Spleen (tissue), 11 donors: ENCODE results near the gene SIDT1. TPM values are rescaled to one million over a fixed set of nuclear protein-coding genes. Genes with fewer than 3 reads are reported as not detected.

Experiments used
- DNase-seq: peaks from one replicate; pipeline ENCODE4 v3.0.0-alpha.2; 2020
- H3K27ac ChIP-seq, 8 donors: fragments of 200-600 bp; sonication (generic) in 7 of 8; 1 replicate in 4 of 8; 2 replicates in 4 of 8; pipeline versions ENCODE4 v1.5.0 to v1.8.0; 2016 to 2021; ENCODE audit warnings: inconsistent platforms in 4 of 8, mild to moderate bottlenecking in 4 of 8, moderate library complexity in 1 of 8
- H3K27me3 ChIP-seq, 7 donors: fragments of 200-600 bp; sonication (generic) in 6 of 7; replicated peaks in 1 of 7; 1 replicate in 4 of 7; 2 replicates in 3 of 7; pipeline versions ENCODE4 v1.5.0 to v1.8.0; 2016 to 2021; ENCODE audit warnings: inconsistent platforms in 3 of 7, mild to moderate bottlenecking in 1 of 7
- H3K36me3 ChIP-seq, 6 donors: fragments of 200-600 bp; sonication (generic) in 5 of 6; 1 replicate in 4 of 6; 2 replicates in 2 of 6; pipeline versions ENCODE4 v1.5.0 to v1.8.0; 2016 to 2021; ENCODE audit warnings: inconsistent platforms in 2 of 6
- H3K4me1 ChIP-seq, 6 donors: fragments of 200-600 bp; sonication (generic) in 5 of 6; 1 replicate in 3 of 6; 2 replicates in 3 of 6; pipeline versions ENCODE4 v1.5.0 to v1.8.0; 2016 to 2021; ENCODE audit warnings: inconsistent platforms in 3 of 6
- H3K4me3 ChIP-seq, 8 donors: fragments of 200-600 bp; sonication (generic) in 7 of 8; 1 replicate in 4 of 8; 2 replicates in 4 of 8; pipeline versions ENCODE4 v1.5.0 to v1.8.0; 2016 to 2021; ENCODE audit warnings: inconsistent platforms in 4 of 8, mild to moderate bottlenecking in 4 of 8, moderate library complexity in 2 of 8
- H3K9me3 ChIP-seq, 8 donors: fragments of 200-600 bp; sonication (generic) in 7 of 8; 1 replicate in 4 of 8; 2 replicates in 4 of 8; pipeline versions ENCODE4 v1.5.0 to v1.8.0; 2016 to 2021; ENCODE audit warnings: inconsistent platforms in 4 of 8
- POLR2A ChIP-seq, 3 donors: fragments of 450-650 bp; IDR thresholded peaks; one replicate each; pipeline ENCODE4 v1.5.1; 2017; ENCODE audit warnings: antibody characterized with exemption in 3 of 3, mild to moderate bottlenecking in 1 of 3
- POLR2AphosphoS5 ChIP-seq, 3 donors: sonication (generic); formaldehyde crosslinking; IDR thresholded peaks; one replicate each; pipeline ENCODE4 v1.5.1; 2017; ENCODE audit warnings: antibody characterized with exemption in 3 of 3
- WGBS, 5 donors: extraction: QIAGEN DNeasy Blood & Tissue Kit in 3 of 5; methylation state at CpG; one replicate each; pipeline versions ENCODE4 v1.1.5 to v1.1.7; 2013 to 2018; 5-methylcytosine and 5-hydroxymethylcytosine counted together
- intact Hi-C: fragments of 100-400 bp; cut with DNase I; formaldehyde crosslinking; loops from one replicate; pipeline ENCODE4 v1.15.0; 2023; ENCODE audit warnings: low total_unique reads
- polyA plus RNA-seq, 3 donors: library from polyadenylated mRNA; stranded (reverse); fragments of 200-250 nt; gene quantifications; one replicate each; pipeline ENCODE4 v1.2.1, GENCODE V29; 2013
- total RNA-seq, 7 donors: library from RNA; depleted of rRNA in 3 of 7; stranded (reverse); fragments of >200 nt in 3 of 7; fragmentation: NEBNext Ultra II Directional in 4 of 7; extraction: Animal tissue kit (Norgen Biotek cat#: 25700) in 4 of 7; gene quantifications; one replicate each; pipeline versions ENCODE4 v1.1.0 to v1.2.1, GENCODE V29; 2016 to 2021
- TF ChIP-seq, protein P1 (sequence below), 11 experiments: fragments of 200-600 bp in 7 of 11; fragments of 450-650 bp in 4 of 11; sonication (generic) in 4 of 11; IDR thresholded peaks in 8 of 11; conservative IDR thresholded peaks in 3 of 11; 1 replicate in 7 of 11; 2 replicates in 4 of 11; pipeline versions ENCODE4 v1.4.0 to v1.8.0; 2016 to 2021; ENCODE audit warnings: antibody characterized with exemption in 11 of 11, inconsistent platforms in 4 of 11, mild to moderate bottlenecking in 1 of 11
- donor health status: healthy with polysubstance abuse.
- donor health status: DM: no; HTN: no; CAD: no; lungs with moderate emphysema.
- donor health status: DM: no; HTN: no; CAD: no.
- donor health status: Bipolar disorder and iron deficiency.
- donor health status: healthy.
- donor health status: DM: no; HTN: no; CAD: no.
- donor health status: DM: yes; HTN: yes; CAD: no.

Gene SIDT1
- total and polyA plus RNA-seq, 10 donors: 12.4 to 81.5 (median 40.3) TPM

DNA sequence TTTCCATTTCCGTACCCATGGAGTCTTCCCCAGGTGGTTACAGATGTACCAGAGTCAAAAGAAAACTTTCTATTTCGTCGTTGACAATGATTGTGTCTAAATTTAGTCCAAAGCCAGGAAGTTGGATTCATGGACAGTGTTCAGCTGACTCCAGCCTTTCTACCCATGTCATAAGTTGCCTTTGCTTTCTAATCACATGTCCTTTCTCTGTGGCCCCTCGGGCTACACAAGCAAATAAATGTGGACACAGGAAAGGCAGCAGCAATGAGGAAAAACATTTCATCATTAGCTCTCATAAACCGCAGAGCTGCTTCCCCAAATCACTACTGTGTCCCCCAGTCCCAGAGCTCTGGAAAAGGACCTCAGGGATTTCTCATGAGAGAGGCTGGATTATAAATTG is 82.0 kb downstream of the SIDT1 start:
- intact Hi-C loops: no loop called here
- Histone ChIP-seq H3K9me3 (no peaks in the 10 kb centered on the region), H3K36me3 (peaks cover 0 to 92% (median 23%) of the 10 kb centered on the region in 6 donors), H3K27me3 (no peaks in the 10 kb centered on the region), H3K4me3 (no peak overlapping the region), H3K27ac (peak overlapping the region in 2 of 8 donors; percentile 39 to 45), H3K4me1 (peaks cover 0 to 14% (median 0%) of the 10 kb centered on the region in 6 donors)
- TF ChIP-seq, protein P1, sequence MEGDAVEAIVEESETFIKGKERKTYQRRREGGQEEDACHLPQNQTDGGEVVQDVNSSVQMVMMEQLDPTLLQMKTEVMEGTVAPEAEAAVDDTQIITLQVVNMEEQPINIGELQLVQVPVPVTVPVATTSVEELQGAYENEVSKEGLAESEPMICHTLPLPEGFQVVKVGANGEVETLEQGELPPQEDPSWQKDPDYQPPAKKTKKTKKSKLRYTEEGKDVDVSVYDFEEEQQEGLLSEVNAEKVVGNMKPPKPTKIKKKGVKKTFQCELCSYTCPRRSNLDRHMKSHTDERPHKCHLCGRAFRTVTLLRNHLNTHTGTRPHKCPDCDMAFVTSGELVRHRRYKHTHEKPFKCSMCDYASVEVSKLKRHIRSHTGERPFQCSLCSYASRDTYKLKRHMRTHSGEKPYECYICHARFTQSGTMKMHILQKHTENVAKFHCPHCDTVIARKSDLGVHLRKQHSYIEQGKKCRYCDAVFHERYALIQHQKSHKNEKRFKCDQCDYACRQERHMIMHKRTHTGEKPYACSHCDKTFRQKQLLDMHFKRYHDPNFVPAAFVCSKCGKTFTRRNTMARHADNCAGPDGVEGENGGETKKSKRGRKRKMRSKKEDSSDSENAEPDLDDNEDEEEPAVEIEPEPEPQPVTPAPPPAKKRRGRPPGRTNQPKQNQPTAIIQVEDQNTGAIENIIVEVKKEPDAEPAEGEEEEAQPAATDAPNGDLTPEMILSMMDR (IDR thresholded peaks at IDR 0.05 in 8 of 11, conservative IDR thresholded peaks at IDR 0.05 in 3 of 11): no peak
- TF ChIP-seq POLR2AphosphoS5 (IDR thresholded peaks at IDR 0.05): no peak
- no peak for DNase-seq
- WGBS, 5 donors: 33 to 63% (median 44%) methylated on average over 5 of the region's 5 CpGs

DNA sequence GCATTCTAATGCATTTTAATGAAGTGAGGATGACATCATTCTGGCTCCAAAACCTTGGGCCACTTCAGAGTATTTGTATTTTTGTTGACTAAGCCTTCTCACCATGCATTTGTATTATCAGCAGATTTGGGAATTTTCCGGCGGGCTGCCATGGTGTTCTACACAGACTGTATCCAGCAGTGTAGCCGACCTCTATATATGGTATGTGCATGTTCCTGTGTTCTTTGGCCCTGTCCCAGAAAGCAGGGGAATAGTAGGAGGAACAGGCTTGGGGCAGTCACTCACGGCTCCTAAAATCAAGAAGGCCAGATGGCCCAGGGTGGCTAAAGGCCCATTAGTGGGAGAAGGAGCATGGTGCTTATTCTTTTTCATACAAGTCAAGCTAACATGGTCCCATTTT is 83.6 kb downstream of the SIDT1 start:
- Histone ChIP-seq H3K27me3 (no peaks in the 10 kb centered on the region), H3K4me3 (no peak overlapping the region), H3K4me1 (peaks cover 0 to 14% (median 0%) of the 10 kb centered on the region in 6 donors), H3K9me3 (no peaks in the 10 kb centered on the region), H3K27ac (no peak overlapping the region), H3K36me3 (peaks cover 0 to 91% (median 19%) of the 10 kb centered on the region in 6 donors)
- TF ChIP-seq, protein P1 (IDR thresholded peaks at IDR 0.05 in 8 of 11, conservative IDR thresholded peaks at IDR 0.05 in 3 of 11): no peak
- TF ChIP-seq POLR2AphosphoS5 (IDR thresholded peaks at IDR 0.05) (no peak), POLR2A (IDR thresholded peaks at IDR 0.05) (no peak)
- 86 to 95% (median 91%) methylated on average over 4 of the region's 4 CpGs for WGBS, 5 donors
- intact Hi-C loops: no loop called here
- no peak for DNase-seq

DNA sequence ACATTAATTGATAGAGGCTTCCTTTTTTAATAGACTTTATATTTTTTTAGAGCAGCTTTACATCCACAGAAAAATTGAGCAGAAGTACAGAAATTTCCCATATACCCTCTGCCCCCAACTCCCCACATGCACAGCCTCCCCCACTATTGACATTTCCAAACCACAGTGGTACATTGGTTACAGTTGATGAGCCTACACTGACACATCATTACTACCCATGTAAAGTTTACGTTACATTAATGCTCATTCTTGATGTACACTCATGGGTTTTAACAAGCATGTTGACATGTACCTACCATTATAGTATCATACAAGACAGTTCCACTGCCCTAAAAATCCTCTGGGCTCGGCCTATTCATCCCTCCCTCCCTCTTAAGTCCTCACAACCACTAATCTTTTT is 85.4 kb downstream of the SIDT1 start:
- WGBS, 5 donors: 90 to 97% (median 91%) methylated on average over 2 of the region's 2 CpGs
- Histone ChIP-seq H3K27ac (no peak overlapping the region), H3K9me3 (no peaks in the 10 kb centered on the region), H3K27me3 (no peaks in the 10 kb centered on the region), H3K4me1 (peaks cover 0 to 14% (median 0%) of the 10 kb centered on the region in 6 donors), H3K36me3 (peaks cover 0 to 87% (median 10%) of the 10 kb centered on the region in 6 donors), H3K4me3 (no peak overlapping the region)
- intact Hi-C loops: no loop called here
- no peak for DNase-seq
- TF ChIP-seq POLR2A (IDR thresholded peaks at IDR 0.05): no peak
- TF ChIP-seq POLR2AphosphoS5 (IDR thresholded peaks at IDR 0.05): no peak
- TF ChIP-seq, protein P1 (IDR thresholded peaks at IDR 0.05 in 8 of 11, conservative IDR thresholded peaks at IDR 0.05 in 3 of 11): no peak

DNA sequence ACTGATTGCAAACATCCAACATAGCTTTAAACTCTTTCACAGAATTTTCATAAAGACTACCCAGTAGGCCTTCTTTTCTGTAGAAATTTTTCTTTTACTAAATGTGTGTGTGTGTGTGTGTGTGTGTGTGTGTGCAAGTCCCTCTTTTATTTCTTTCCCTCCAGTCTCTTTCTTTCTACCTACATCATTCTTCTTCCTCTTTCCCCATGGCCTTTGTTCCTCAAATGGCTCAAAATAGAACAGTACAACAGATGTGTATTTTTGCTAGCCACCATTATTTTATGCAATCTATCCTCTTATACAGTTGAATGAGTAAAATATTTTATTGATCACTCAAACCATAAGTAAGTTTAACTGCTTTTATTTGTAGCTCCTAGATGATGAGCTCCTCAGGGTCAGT is 87.7 kb downstream of the SIDT1 start:
- H3K27ac ChIP-seq: no peak overlapping the region
- intact Hi-C loops: no loop called here
- H3K27me3 ChIP-seq: no peaks in the 10 kb centered on the region
- H3K9me3 ChIP-seq: no peaks in the 10 kb centered on the region
- H3K36me3 ChIP-seq: peaks cover 0 to 85% (median 16%) of the 10 kb centered on the region in 6 donors
- no peak overlapping the region for H3K4me3 ChIP-seq
- DNase-seq: no peak
- TF ChIP-seq POLR2A (IDR thresholded peaks at IDR 0.05) (no peak), POLR2AphosphoS5 (IDR thresholded peaks at IDR 0.05) (no peak)
- TF ChIP-seq, protein P1 (IDR thresholded peaks at IDR 0.05 in 8 of 11, conservative IDR thresholded peaks at IDR 0.05 in 3 of 11): no peak
- H3K4me1 ChIP-seq: no peaks in the 10 kb centered on the region
